COLO829 (cell line): Measurements from ENCODE around the gene OIT3.

ENCODE experiments used
- DNase-seq: peaks from one replicate; pipeline ENCODE4 v3.0.0; 2012; ENCODE audit warnings: low spot score

Gene OIT3

GRCh38 chr10:72952642-72953158 is 59.2 kb downstream of the OIT3 start:
- no peak for DNase-seq

- no peak for DNase-seq
Measured at GRCh38 chr10:72953687-72954086, 60.1 kb downstream of the OIT3 start.

GRCh38 chr10:72954230-72954595 is 60.7 kb downstream of the OIT3 start:
- DNase-seq, result no peak

- no peak for DNase-seq
Measured at GRCh38 chr10:72954596-72955554, 61.3 kb downstream of the OIT3 start, which contains the start of gene PLA2G12B. Gene PLA2G12B, minus strand, starts transcription at chr10:72954806. Its CDS starts 121 bp downstream, at chr10:72954685.

GRCh38 chr10:72956001-72956400 is 62.5 kb downstream of the OIT3 start:
- no peak for DNase-seq

GRCh38 chr10:72976886-72977285 is 83.3 kb downstream of the OIT3 start:
- DNase-seq, result no peak

- DNase-seq, result no peak
Measured at GRCh38 chr10:72979709-72980108, 86.2 kb downstream of the OIT3 start.

- no peak for DNase-seq
Measured at GRCh38 chr10:72980348-72980747, 86.8 kb downstream of the OIT3 start.

- DNase-seq, result no peak
Measured at GRCh38 chr10:72981028-72981881, 87.7 kb downstream of the OIT3 start.

GRCh38 chr10:72981882-72982529 is 88.5 kb downstream of the OIT3 start:
- DNase-seq, result no peak
